IPS DF 6.9 (cell line): ENCODE results near the gene FTCD.

Experiments
- DNase-seq: peaks from one replicate; pipeline ENCODE4 v3.0.0-alpha.2; 2013; ENCODE audit warnings: low read depth, low spot score
- H3K27ac ChIP-seq: one replicate; pipeline ENCODE4 v1.5.1; 2013; ENCODE audit warnings: low read length, control low read depth
- H3K27me3 ChIP-seq: 2 replicates; pipeline ENCODE4 v1.6.1; 2013; ENCODE audit warnings: mild to moderate bottlenecking, low read length; ENCODE audit not compliant: control insufficient read depth, insufficient read depth
- H3K36me3 ChIP-seq: 2 replicates; pipeline ENCODE4 v1.6.1; 2013; ENCODE audit warnings: low read length; ENCODE audit not compliant: control insufficient read depth, insufficient read depth
- H3K4me1 ChIP-seq: 2 replicates; pipeline ENCODE4 v1.6.1; 2013; ENCODE audit warnings: low read length; ENCODE audit not compliant: control insufficient read depth, insufficient read depth
- H3K4me3 ChIP-seq: 2 replicates; pipeline ENCODE4 v1.5.1; 2013; ENCODE audit warnings: mild to moderate bottlenecking, low read length
- H3K9me3 ChIP-seq: 2 replicates; pipeline ENCODE4 v1.6.1; 2013; ENCODE audit warnings: low read length, inconsistent platforms; ENCODE audit not compliant: control insufficient read depth, insufficient read depth
- whole genome bisulfite sequencing: extraction: QIAGEN DNeasy Blood & Tissue Kit; methylation state at CpG from one replicate; pipeline ENCODE4 v1.1.7; 2013; ENCODE audit warnings: mixed read lengths, missing lambda C conversion rate; ENCODE audit not compliant: insufficient read length, insufficient coverage; 5-methylcytosine and 5-hydroxymethylcytosine counted together

Gene FTCD

DNA sequence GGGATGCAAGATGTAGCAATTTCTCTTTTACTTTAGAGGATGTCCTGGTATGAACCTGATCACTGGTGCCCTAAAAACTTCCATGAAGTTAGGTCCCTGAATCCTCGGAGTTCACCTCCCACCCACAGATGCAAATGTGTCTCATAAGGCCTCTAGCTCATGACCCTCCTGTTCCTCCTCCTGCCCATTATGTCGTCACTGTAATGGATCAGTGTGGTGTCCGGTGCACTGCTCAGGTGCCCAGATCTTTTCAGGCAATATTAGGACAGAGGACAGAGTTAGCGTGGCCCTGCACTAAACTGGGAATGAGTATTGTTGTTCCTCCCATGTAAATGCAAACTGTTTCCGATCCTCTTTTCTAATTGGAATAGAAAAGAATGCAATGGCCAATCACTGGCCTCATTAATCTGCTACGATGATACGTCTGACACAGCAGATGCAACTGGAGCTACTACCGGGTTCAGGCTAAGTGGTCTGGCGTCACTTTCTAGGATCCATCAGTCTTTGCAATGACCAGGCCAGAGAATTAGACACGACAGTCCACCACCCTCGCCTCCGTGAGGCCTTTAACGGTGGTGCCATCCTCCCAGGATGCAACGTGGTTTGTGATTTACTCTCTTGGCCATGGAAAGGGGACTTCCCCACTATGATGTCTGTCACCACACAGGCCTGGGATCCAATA lies 60.8 kb downstream of the FTCD start:
- WGBS = no CpG with 5 or more reads among the region's 14 CpGs
- Histone ChIP-seq H3K4me1 (0 out of 2 replicates have a peak, but pooled peaks cover 3% of the 10 kb centered on the region), H3K27me3 (no peaks in the 10 kb centered on the region), H3K27ac (no peak overlapping the region), H3K36me3 (no peaks in the 10 kb centered on the region; the same call in 1 of the 2 replicates), H3K4me3 (no peak overlapping the region), H3K9me3 (no peaks in the 10 kb centered on the region)
- no peak for DNase-seq

DNA sequence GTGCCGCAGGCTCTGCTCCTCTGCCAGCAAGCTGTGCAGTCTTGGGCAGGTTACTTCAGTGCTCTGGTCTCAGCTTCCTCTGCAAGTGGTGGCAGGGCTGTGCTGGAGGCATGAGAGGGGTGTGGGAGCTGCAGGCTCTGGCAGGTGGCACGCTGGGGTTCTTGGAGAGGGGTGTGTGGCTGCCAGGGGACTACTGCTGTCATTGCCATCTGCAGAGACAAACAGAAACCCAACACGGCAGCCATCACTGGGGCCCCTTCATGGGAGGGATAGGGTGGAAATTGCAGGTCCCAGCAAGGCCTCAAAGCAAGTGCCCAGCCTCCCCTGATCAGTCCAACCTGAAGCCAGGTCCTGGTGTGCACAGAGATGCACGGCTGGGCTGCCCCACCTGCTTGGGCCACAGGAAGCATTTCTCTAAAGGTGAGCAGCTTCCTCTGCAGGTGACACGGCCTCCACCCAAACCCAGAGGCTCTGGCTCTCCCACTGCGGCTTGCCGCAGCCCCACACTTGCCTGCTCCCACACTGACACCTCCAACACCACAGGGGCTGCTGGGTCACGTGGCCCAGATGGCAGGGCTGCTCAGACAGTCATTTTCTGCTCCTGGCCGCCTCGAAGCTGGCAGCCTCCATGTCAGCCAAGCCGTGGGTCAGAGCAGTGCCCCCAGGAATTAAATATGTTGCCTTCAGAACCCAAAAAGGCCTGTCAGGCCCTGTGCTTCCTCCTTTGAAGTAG lies 61.5 kb downstream of the FTCD start:
- no peaks in the 10 kb centered on the region for H3K9me3 ChIP-seq
- no peaks in the 10 kb centered on the region for H3K27me3 ChIP-seq
- no peak for DNase-seq
- no CpG with 5 or more reads among the region's 11 CpGs for WGBS
- no peak overlapping the region for H3K4me3 ChIP-seq
- 0 out of 2 replicates have a peak, but pooled peaks cover 1% of the 10 kb centered on the region for H3K4me1 ChIP-seq
- no peaks in the 10 kb centered on the region; the same call in 1 of the 2 replicates for H3K36me3 ChIP-seq
- no peak overlapping the region for H3K27ac ChIP-seq

- H3K36me3 ChIP-seq = no peaks in the 10 kb centered on the region; the same call in 1 of the 2 replicates
- no peaks in the 10 kb centered on the region for H3K27me3 ChIP-seq
- no peak overlapping the region for H3K4me3 ChIP-seq
- no CpG with 5 or more reads among the region's 11 CpGs for WGBS
- no peak overlapping the region for H3K27ac ChIP-seq
- DNase-seq = no peak
- H3K9me3 ChIP-seq = no peaks in the 10 kb centered on the region
- H3K4me1 ChIP-seq = 0 out of 2 replicates have a peak, but pooled peaks cover 1% of the 10 kb centered on the region
These were observed 62.3 kb downstream of the FTCD start for GRCh38 chr21:46092811-46093667.

DNA sequence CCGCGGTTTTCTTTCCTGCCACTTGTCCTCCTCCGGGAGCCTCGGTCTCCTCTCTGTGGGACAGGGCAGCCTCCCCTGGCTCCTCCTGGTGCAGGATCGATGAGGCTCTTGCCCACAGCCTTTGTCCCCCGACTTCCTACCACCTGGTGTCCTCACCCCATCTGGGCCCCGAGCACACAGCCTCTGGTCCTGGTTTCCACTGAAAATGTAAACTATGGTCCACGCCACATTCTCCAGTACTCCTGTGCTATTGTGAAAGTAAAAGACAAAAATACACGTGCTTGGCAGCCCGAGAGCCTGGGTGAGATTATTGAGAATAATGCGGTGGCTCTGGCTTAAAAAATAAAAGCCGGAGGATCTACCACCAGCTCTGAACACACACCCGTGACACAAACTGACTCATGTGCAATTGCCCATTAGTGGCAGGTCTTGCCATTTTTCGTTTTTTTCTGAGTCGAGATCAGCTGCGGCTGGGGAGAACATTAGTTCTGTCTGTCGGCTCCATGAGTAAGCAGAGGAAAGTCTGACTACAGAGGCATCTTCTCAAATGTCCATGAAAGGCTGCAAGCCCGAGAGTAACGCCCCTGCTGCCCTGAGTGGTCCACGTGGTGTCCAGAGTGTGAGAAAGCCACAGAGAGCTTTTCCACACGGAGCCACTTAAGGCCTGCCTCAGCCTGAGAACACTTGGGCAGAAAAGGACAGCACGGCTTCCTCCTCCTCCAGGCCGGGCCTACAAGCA lies 63.2 kb downstream of the FTCD start:
- WGBS = no CpG with 5 or more reads among the region's 23 CpGs

DNA sequence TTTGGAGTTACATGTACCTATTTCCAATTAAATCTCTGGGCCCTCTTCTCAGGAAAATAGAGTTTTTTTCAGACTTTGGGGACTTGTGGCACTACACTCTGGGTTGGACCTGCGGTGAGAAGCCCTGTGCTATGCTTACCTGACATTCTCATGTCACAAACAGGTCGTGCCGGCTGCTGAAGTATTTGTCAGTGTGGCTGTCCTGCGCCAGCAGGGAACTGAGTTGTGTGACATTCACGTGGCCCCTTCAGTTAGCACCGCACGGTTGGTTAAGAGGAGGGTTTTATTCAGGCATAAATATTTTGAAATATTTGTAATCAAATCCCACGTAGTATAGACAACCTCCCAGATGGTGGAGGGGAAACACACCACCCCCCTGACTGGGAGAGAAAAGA lies 63.8 kb downstream of the FTCD start:
- no peak for DNase-seq
- Histone ChIP-seq H3K36me3 (no peaks in the 10 kb centered on the region), H3K27ac (no peak overlapping the region), H3K27me3 (no peaks in the 10 kb centered on the region), H3K4me1 (no peaks in the 10 kb centered on the region), H3K4me3 (no peak overlapping the region), H3K9me3 (no peaks in the 10 kb centered on the region)
- WGBS = no CpG with 5 or more reads among the region's 8 CpGs

More for the DNA sequence above, 63.2 kb downstream of the FTCD start:
- DNase-seq = no peak
- 0 out of 2 replicates have a peak, but pooled peaks cover 1% of the 10 kb centered on the region for H3K4me1 ChIP-seq
- H3K4me3 ChIP-seq = no peak overlapping the region
- H3K27me3 ChIP-seq = no peaks in the 10 kb centered on the region
- H3K36me3 ChIP-seq = no peaks in the 10 kb centered on the region; the same call in 1 of the 2 replicates
- H3K27ac ChIP-seq = no peak overlapping the region
- no peaks in the 10 kb centered on the region for H3K9me3 ChIP-seq

DNA sequence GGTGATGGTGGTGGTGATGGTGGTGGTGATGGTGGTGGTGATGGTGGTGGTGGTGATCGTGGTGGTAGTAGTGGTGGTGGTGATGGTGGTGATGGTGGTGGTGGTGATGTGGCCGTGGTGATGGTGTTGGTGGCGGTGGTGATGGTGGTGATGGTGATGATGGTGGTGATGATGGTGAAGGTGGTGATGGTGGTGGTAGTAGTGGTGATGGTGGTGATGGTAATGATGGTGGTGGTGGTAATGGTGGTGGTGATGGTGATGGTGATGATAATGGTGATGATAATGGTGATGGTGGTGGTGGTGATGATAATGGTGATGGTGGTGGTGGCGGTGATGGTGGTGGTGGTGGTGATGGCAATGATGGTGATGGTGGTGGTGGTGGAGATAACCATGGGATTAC lies 64.3 kb downstream of the FTCD start:
- Histone ChIP-seq H3K27ac (no peak overlapping the region), H3K27me3 (no peaks in the 10 kb centered on the region), H3K4me3 (no peak overlapping the region), H3K4me1 (no peaks in the 10 kb centered on the region), H3K36me3 (no peaks in the 10 kb centered on the region), H3K9me3 (no peaks in the 10 kb centered on the region)
- WGBS = no CpG with 5 or more reads among the region's 4 CpGs
- no peak for DNase-seq

- no CpG with 5 or more reads among the region's 5 CpGs for WGBS
- Histone ChIP-seq H3K4me1 (no peaks in the 10 kb centered on the region), H3K36me3 (no peaks in the 10 kb centered on the region), H3K27ac (no peak overlapping the region), H3K27me3 (no peaks in the 10 kb centered on the region), H3K9me3 (no peaks in the 10 kb centered on the region), H3K4me3 (no peak overlapping the region)
- no peak for DNase-seq
These were observed 66.1 kb downstream of the FTCD start for GRCh38 chr21:46089285-46089684.

GRCh38 chr21:46088189-46088588 lies 67.2 kb downstream of the FTCD start:
- no peak overlapping the region for H3K27ac ChIP-seq
- no peak for DNase-seq
- H3K27me3 ChIP-seq = no peaks in the 10 kb centered on the region
- no CpG with 5 or more reads among the region's 2 CpGs for WGBS
- no peaks in the 10 kb centered on the region for H3K36me3 ChIP-seq
- H3K9me3 ChIP-seq = no peaks in the 10 kb centered on the region
- no peak overlapping the region for H3K4me3 ChIP-seq
- no peaks in the 10 kb centered on the region; the same call in 1 of the 2 replicates for H3K4me1 ChIP-seq

DNA sequence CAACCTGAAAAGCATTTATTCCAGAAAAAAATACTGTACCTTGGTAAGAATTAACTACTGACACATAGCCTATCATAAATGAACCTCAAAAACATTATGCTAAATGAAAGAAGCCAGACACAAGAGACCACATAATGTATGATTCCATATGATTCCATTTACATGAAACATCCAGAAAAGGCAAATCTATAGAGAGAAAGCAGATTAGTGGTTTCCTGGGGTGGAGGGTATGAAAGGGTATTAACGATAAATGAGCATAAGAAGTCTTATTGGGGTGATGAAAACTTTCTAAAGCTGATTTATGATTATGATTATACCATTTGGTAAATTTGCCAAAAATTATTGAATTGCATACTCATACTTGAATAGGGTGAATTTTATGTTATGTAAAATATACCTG lies 67.7 kb downstream of the FTCD start:
- DNase-seq = no peak
- H3K9me3 ChIP-seq = no peaks in the 10 kb centered on the region
- H3K4me1 ChIP-seq = no peaks in the 10 kb centered on the region; the same call in 1 of the 2 replicates
- H3K27ac ChIP-seq = no peak overlapping the region
- no peak overlapping the region for H3K4me3 ChIP-seq
- 100% methylated on average over 1 of the region's 1 CpG for WGBS
- H3K36me3 ChIP-seq = no peaks in the 10 kb centered on the region
- no peaks in the 10 kb centered on the region for H3K27me3 ChIP-seq
